HEK293T (cell line): ENCODE measurements around the gene MSANTD7.

Experiments
- ARNT ChIP-seq: fragments of 450-650 bp; IDR thresholded peaks from 2 replicates; pipeline ENCODE4 v1.6.1; 2017; ENCODE audit warnings: mild to moderate bottlenecking
- BHLHE40 ChIP-seq: fragments of 450-650 bp; IDR thresholded peaks from 2 replicates; pipeline ENCODE4 v1.6.1; 2016; ENCODE audit warnings: mild to moderate bottlenecking, moderate library complexity, borderline replicate concordance
- ELF4 ChIP-seq: fragments of 450-650 bp; IDR thresholded peaks from 2 replicates; pipeline ENCODE4 v1.6.1; 2017; ENCODE audit warnings: antibody characterized with exemption
- FOXA1 ChIP-seq: fragments of 450-650 bp; IDR thresholded peaks from 2 replicates; pipeline ENCODE4 v1.6.1; 2016; ENCODE audit warnings: mild to moderate bottlenecking
- L3MBTL2 ChIP-seq: fragments of 450-650 bp; conservative IDR thresholded peaks from 2 replicates; pipeline ENCODE4 v1.6.1; 2016; ENCODE audit warnings: mild to moderate bottlenecking
- NFRKB ChIP-seq: fragments of 450-650 bp; IDR thresholded peaks from 2 replicates; pipeline ENCODE4 v1.6.1; 2016; ENCODE audit warnings: mild to moderate bottlenecking, moderate library complexity
- SP1 ChIP-seq: fragments of 450-650 bp; IDR thresholded peaks from 2 replicates; pipeline ENCODE4 v1.6.1; 2017
- TARDBP ChIP-seq: fragments of 450-650 bp; IDR thresholded peaks from 2 replicates; pipeline ENCODE4 v1.6.1; 2016
- ZNF384 ChIP-seq: fragments of 450-650 bp; IDR thresholded peaks from 2 replicates; pipeline ENCODE4 v1.6.1; 2016
- TF ChIP-seq, protein P1 (sequence below): fragments of 450-650 bp; IDR thresholded peaks from 2 replicates; pipeline ENCODE4 v1.6.1; 2016

DNA sequence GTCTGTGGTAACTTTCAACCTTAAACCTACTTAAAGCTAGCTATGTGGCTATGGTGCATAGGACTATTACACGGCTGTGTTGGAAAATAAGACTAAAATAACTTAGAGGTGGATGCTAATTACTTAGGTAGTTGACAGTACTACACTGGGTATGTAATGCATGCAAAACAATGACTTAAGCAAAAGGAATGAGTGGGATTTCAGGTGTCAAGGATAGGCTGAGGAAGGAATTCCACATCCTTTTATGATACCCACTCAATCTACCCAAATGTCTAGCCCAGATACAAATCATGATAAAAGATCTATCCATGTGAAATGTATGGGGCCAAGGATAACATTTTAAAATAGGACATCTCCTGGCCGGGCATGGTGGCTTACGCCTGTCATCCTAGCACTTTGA, 14.1 kb upstream of the MSANTD7 start:
- TF ChIP-seq, protein P1, sequence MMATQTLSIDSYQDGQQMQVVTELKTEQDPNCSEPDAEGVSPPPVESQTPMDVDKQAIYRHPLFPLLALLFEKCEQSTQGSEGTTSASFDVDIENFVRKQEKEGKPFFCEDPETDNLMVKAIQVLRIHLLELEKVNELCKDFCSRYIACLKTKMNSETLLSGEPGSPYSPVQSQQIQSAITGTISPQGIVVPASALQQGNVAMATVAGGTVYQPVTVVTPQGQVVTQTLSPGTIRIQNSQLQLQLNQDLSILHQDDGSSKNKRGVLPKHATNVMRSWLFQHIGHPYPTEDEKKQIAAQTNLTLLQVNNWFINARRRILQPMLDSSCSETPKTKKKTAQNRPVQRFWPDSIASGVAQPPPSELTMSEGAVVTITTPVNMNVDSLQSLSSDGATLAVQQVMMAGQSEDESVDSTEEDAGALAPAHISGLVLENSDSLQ = no peak
- TF ChIP-seq TARDBP (no peak), FOXA1 (no peak), ELF4 (no peak), SP1 (no peak), BHLHE40 (no peak), NFRKB (no peak), L3MBTL2 (no peak), ZNF384 (no peak), ARNT (no peak)
